Fibroblast of the conjunctiva (primary cell): ENCODE results near the gene CUL4B.
"Not testable (repeated sequence)": the region's sequence is repeated elsewhere in the genome, so short reads cannot be mapped to it uniquely, and the experiment has no call there.

ENCODE experiments used
- DNase-seq: peaks from one replicate; pipeline ENCODE4 v3.0.0-alpha.2; 2010; ENCODE audit warnings: low read depth

CUL4B gene

GRCh38 chrX:120560842-120561633 lies at the start of gene CUL4B:
Gene CUL4B, minus strand, starts transcription at chrX:120560962. Its CDS starts 324 bp downstream, at chrX:120560638.
- peak; percentile 90 for DNase-seq

DNA sequence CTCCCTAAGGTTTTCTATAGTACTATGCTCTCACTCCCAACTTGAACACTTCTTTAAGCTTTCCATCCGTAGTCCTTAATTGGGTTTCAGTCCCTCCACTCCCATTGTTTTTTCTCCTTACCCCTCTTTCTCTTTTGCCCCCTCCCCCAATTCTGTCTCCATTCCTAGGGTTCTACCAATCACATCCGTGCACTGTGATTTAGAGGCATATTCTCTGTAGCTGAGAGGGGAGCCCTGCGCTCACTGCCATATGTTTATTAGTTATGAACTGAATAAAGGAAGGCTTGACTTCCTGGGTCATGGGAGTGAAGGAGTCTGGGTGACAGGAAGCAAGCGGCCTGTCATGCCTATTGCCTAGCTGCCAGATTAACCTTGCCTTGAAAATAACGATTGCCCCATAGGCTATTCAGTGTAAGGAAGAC lies 43.6 kb upstream of the CUL4B start:
- peak; percentile 12 for DNase-seq

DNA sequence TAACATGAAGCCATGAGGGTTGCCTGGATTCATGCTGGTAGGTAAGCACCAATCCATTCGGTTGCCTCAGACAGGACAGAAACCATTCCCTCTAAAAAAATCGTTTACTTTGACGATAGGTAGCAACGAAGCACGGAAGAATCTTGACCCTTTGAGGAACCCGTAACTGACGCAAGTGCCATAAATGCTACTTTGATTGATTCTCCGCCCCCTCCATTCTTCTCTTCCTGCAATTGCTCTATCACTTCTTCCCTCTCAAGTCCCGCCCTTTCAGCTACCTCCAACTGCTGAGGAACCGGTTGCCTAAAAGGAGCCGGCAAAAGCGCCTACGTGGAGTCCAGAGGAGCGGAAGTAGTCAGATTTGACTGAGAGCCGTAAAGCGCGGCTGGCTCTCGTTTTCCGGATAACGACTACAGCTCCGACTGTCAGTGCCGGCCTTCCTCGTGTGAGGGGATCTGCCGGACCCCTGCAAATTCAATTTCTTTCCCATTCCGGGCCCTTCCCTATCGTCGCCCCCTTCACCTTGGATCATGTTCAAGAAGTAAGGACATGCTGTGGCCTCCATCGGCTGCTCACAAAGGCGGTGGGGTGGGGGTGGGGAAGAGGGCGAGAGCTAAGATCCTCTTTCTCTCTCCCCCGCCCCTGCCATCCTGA lies 43.1 kb upstream of the CUL4B start, which contains the start of gene MCTS1:
Gene MCTS1 (plus strand): TSS at position 395 of the 654 bp plus-strand sequence. CDS start 136 bp downstream, at position 531.
- DNase-seq: peak; percentile 93

DNA sequence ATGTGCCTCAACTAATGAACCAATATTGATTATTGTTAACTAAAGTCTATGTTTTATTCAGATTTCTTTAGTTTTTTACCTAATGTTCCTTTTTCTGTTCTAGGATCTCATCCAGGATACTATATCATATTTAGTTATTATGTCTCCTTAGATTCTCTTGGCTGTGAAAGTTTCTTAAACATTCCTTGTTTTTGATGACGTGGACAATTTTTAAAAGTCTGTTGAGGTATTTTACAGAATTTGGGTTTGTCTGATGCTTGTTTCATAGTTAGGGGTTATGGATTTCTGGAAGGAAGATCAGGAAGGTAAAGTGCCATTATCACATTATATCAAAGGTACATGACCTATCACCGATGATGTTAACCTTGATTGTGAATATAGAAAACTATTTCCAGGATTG lies 24.9 kb upstream of the CUL4B start:
- DNase-seq: no peak

DNA sequence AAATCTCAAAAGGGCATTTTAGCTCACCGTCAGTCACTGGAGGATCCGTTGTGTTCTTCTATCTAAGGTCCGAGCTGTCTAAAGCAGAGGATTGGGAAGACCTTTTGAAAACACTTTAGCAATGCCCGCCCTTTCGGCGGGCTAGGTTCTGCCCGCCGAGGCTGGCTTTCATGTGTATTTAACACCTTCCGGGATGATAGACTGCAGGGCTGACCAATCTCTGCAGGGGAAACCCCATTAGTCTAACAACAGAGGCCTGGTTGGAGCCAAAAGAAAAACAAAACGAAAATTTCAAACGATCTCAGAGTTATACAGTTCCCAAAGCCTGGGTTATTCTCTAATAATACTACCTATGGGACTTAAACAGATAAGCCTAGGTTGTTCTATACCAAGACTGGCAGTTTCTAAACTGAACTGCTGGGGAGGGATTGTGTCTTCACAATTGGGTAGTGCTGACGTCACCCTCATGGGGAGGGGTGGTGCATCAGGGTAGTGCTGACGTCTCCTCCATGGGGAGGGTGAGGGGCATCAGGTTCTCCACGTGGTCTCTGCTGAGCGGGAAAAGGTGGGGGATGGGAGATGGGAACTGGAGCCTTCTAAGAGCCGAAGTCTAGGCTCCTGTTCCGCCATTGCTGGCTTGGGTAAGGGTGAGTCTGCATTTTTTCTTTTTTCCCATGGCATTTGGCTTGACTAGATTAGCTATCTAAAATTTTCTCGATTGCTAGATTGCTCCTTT lies 14.8 kb upstream of the CUL4B start:
- DNase-seq: no peak

- not testable (repeated sequence) for DNase-seq
Measured at GRCh38 chrX:120573806-120574205, 13.0 kb upstream of the CUL4B start.

GRCh38 chrX:120570011-120570600 lies 9.3 kb upstream of the CUL4B start:
- no peak for DNase-seq

- no peak for DNase-seq
Measured at GRCh38 chrX:120568609-120569008, 7.8 kb upstream of the CUL4B start.

- DNase-seq: no peak
Measured at GRCh38 chrX:120568035-120568434, 7.3 kb upstream of the CUL4B start.

DNA sequence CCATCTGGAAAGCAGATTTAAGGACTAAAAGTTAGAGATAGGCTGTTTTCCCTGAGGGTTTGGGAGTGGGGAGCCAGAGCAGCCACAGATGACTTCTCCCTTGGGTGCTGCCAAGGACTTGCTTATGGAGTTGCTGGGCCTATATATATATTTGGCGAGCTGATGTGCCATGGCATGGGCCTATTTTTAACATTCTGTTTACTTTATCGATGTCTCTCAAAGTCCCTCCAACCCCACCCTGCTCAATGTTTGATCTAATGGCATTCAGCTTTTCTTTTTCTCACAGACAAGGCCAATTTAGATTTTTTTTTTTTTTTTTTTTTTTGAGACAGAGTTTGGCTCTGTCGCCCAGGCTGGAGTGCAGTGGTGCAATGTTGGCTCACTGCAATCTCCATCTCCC lies 6.1 kb upstream of the CUL4B start:
- DNase-seq: no peak

- no peak for DNase-seq
Measured at GRCh38 chrX:120564925-120565324, 4.2 kb upstream of the CUL4B start.

DNA sequence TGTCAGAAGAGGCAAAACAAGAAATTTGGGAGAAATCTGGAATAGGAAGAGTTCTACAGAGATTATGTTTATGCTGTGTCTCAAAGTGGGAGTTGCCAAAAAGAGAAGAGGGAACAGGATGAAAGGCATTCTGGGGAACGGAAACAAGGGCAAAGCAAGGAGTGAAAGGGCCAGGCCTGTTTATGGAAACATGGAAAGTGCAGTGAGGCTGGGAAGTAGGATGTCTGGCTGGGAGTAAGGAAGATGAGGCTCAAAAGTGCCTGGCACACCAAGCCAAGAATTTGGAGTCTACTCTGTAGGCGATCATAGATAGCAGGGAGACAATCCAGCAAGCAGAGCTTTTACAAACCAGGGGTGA lies 1.8 kb upstream of the CUL4B start:
- DNase-seq: no peak

- no peak for DNase-seq
Measured at GRCh38 chrX:120561634-120562568, 1.1 kb upstream of the CUL4B start.

- no peak for DNase-seq
Measured at GRCh38 chrX:120560405-120560841, 339 bp downstream of the CUL4B start.

DNA sequence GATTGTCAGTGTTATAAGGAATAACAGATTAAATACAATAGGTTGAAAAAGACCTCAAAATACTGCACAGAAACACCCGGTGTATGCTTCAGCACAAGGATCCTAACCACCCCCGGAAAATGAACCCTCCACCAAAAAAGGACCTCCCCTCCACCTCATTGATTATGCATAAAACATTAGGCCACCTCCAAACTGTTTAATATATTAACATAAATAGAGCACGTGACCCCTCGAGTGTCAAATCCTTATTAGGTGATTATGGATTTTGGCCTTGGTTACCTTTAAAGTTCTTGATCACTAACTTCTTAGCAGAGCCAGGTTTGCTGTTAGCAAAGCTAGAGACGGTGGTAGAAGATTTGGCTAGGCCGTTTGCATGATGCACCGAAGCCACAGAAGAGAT lies 958 bp downstream of the CUL4B start:
- no peak for DNase-seq

DNA sequence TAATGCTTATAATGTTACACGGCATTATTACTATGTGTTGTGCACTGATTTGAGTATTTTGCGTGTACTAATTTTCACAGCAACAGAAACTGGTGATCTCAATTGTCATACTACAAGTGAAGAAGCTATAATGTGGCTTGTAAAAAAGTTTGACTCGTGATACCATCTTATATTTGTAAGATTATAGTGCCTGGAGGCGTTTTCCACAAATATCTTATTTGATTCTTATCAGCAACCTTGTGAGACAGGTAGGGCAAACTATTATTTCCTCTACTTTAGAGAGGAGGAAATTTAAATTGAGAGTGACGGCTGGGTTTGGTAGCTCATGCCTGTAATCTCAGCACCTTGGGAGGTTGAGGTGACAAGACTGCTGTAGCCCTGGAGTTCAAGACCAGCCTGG lies 4.5 kb downstream of the CUL4B start:
- no peak for DNase-seq

DNA sequence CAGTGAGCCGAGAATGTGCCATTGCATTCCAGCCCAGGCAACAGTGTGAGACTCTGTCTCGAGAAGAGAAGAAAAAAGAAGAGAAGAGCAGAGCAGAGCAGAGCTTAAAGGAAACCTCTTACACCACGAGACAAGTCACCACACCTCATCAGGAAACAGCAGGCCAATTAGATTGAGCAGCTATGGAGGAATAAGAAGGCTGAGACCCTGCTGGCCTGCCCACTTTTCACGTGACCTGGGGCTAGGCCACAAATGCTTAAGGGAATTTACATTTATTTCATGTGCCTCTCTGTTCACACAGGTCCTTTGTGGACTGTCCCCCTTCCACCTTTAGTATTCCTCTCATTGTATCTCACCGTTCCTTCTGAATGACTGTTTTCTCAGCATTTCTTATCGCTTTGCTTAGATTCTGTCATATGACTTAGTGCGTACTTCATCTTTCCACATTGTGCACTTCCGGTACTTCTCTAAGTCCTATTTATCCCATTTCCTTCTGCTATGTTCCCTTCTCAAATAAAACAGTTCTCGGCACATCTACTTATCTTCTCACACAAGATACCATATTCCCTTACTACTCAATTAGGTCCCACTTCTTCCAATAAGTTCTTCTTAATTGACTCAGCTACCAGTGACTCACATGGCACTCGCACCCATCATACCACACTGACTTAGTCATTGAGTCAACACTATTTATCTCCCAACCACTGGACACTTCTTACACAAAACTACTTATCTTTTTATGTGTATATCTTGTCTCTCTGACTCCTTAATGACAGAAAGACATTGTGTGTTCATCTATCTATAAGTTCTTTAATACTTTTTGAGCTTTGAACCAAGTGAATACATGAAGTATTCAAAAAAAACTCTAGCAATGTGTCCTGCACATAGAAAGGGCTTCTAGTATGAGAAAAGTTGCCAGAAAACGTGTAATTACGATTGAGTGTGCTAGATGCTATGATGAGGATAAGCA lies 11.0 kb downstream of the CUL4B start:
- peak; percentile 64 for DNase-seq

DNA sequence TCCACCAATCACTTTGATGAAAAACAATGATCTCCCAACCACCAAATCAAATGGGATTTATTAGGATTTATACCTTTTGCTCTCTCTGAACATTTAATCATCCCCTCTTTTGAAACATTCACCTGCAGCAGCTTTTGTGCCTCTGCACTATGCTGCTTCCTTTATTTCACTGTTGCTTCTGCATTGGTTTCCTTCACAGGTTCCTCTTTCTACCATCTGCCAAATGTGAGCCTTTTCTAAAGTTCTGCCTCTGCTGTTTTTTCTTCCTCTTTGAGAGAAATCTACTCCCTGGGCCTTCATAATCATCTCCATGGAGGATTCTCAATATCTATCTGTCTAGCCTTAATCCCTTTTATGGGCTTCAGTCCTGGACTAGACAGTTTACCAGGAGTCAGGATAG lies 24.7 kb downstream of the CUL4B start:
- no peak for DNase-seq

DNA sequence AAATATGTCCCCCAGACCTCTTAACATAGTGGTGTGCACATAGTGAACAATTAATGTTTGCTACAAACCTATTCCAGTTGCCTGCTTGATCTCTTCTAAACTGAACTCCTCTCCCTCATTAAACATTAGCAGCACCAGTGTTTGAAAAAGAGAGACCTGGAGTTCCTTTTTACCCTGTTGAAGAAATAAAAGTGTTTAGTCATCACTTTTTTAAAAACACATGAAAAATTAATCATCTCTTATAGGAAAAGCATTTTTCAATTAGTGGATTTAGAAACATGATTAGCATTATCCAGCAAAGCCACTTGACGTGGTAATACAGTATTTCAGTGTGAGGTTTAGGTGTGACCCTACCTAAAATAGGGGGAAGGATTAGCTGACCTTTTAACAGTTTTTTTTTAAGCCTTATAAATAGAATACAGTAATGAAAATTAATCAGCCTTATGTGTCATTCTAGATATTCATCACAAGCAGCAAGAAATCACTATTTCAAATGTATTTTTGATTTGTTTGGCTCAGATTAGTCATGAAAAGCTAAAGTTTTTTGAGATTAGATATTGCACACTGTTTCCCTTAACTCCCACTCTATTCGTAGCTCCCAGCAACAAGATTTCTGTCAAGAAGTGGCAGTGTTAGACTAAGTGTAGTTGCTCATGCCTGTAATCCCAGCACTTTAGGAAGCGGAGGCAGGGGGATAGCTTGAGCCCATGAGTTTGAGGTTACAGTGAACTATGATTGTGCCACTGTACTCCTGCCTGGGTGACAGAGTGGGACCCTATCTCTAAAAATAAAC lies 26.2 kb downstream of the CUL4B start:
- DNase-seq: no peak
